K562 (cell line): ENCODE measurements around the gene SMIM3. TPM values are rescaled to one million over a fixed set of nuclear protein-coding genes. Genes with fewer than 3 reads are reported as not detected.
A peak's percentile ranks its signal among the peaks of the same experiment; 100 is the strongest.

ENCODE experiments used
- ARID1B ChIP-seq: fragments of 450-650 bp; IDR thresholded peaks from 2 replicates; pipeline ENCODE4 v1.6.1; 2016; ENCODE audit warnings: antibody characterized with exemption, mild to moderate bottlenecking, inconsistent platforms
- ASH1L ChIP-seq: fragments of 450-650 bp; IDR thresholded peaks from 2 replicates; pipeline ENCODE4 v1.6.1; 2018; ENCODE audit warnings: borderline replicate concordance, mild to moderate bottlenecking, low read depth; ENCODE audit not compliant: partially characterized antibody
- CREB1 ChIP-seq, 2 experiments: sonication (generic) in 1 of 2; formaldehyde crosslinking in 1 of 2; IDR thresholded peaks; 2 replicates each; pipeline versions ENCODE4 v1.6.1 to v1.8.0; 2012 to 2022; ENCODE audit warnings: inconsistent platforms in 1 of 2, mild to moderate bottlenecking in 1 of 2, missing genetic modification reagents in 1 of 2, moderate library complexity in 1 of 2
- HDAC6 ChIP-seq: IDR thresholded peaks from 2 replicates; pipeline ENCODE4 v1.6.1; 2012; ENCODE audit warnings: low read depth, mild to moderate bottlenecking, control low read depth, inconsistent platforms, low read length, moderate library complexity
- HMGN3 ChIP-seq: IDR thresholded peaks from 2 replicates; pipeline ENCODE4 v1.6.1; 2011; ENCODE audit warnings: borderline replicate concordance, low read depth, mild to moderate bottlenecking, mixed read lengths, low read length; ENCODE audit not compliant: insufficient read length; ENCODE audit errors: extremely low read depth
- KLF13 ChIP-seq: fragments of 450-650 bp; IDR thresholded peaks from 2 replicates; pipeline ENCODE4 v1.6.1; 2016; ENCODE audit warnings: missing genetic modification characterization, low read depth, mild to moderate bottlenecking, missing compliant biosample characterization, moderate library complexity, borderline replicate concordance
- MBD2 ChIP-seq: sonication (generic); IDR thresholded peaks from 2 replicates; pipeline ENCODE4 v1.6.1; 2016; ENCODE audit warnings: low read depth, borderline replicate concordance
- NBN ChIP-seq: fragments of 450-650 bp; IDR thresholded peaks from 2 replicates; pipeline ENCODE4 v1.6.1; 2016; ENCODE audit warnings: low read depth, mild to moderate bottlenecking
- NR2C2 ChIP-seq, 2 experiments: fragments of 200-800 bp in 1 of 2; sonication (Bioruptor generic) in 1 of 2; sonication (generic) in 1 of 2; formaldehyde crosslinking in 1 of 2; IDR thresholded peaks; 2 replicates each; pipeline versions ENCODE4 v1.6.1 to v1.8.0; 2016 to 2022; ENCODE audit warnings: mild to moderate bottlenecking in 1 of 2, missing compliant biosample characterization in 1 of 2, missing genetic modification characterization in 1 of 2, missing genetic modification reagents in 1 of 2
- PPARD ChIP-seq: fragments of 250-450 bp; sonication (Bioruptor Pico); IDR thresholded peaks from 2 replicates; pipeline ENCODE4 v1.8.0; 2022; ENCODE audit warnings: inconsistent platforms, mild to moderate bottlenecking, moderate library complexity
- PTTG1 ChIP-seq: fragments of 450-650 bp; IDR thresholded peaks from 2 replicates; pipeline ENCODE4 v1.6.1; 2016; ENCODE audit warnings: low read depth, mild to moderate bottlenecking, missing genetic modification characterization, missing compliant biosample characterization
- RCOR1 ChIP-seq, 2 experiments: IDR thresholded peaks; 2 replicates each; pipeline ENCODE4 v1.6.1; 2012; ENCODE audit warnings: low read depth in 2 of 2, low read length in 2 of 2, borderline replicate concordance in 1 of 2, improper control_type of control experiment in 1 of 2
- RFX5 ChIP-seq: IDR thresholded peaks from 2 replicates; pipeline ENCODE4 v1.6.1; 2011; ENCODE audit warnings: low read depth, mild to moderate bottlenecking, improper control_type of control experiment, low read length
- RHOXF2B ChIP-seq: fragments of 250-450 bp; sonication (Bioruptor Pico); conservative IDR thresholded peaks from 2 replicates; pipeline ENCODE4 v1.5.1; 2021
- TARDBP ChIP-seq: fragments of 450-650 bp; IDR thresholded peaks from 2 replicates; pipeline ENCODE4 v1.6.1; 2016
- ZNF134 ChIP-seq: fragments of 250-450 bp; sonication (Bioruptor Pico); conservative IDR thresholded peaks from 2 replicates; pipeline ENCODE4 v1.4.0; 2020
- ZNF592 ChIP-seq: fragments of 450-650 bp; IDR thresholded peaks from 2 replicates; pipeline ENCODE4 v1.6.1; 2017; ENCODE audit warnings: antibody characterized with exemption, mild to moderate bottlenecking
- ZNF79 ChIP-seq: fragments of 250-450 bp; sonication (Bioruptor Pico); IDR thresholded peaks from 2 replicates; pipeline ENCODE4 v1.4.0; 2020; ENCODE audit warnings: low read depth, mild to moderate bottlenecking, moderate library complexity
- polyA plus RNA-seq, 8 experiments: library from polyadenylated mRNA; depleted of rRNA in 4 of 8; stranded (reverse) in 5 of 8; unstranded in 3 of 8; fragments of >200 nt; fragmentation: Nextera tagmentation in 2 of 8; fragmentation: Illumina TruSeq in 1 of 8; extraction: Ambion mirVana in 2 of 8; extraction: Trizol in 1 of 8; gene quantifications; 2 replicates each; pipeline versions ENCODE4 v1.2.1 to v1.2.3, GENCODE V29; 2011 to 2014; ENCODE audit warnings: inconsistent platforms in 1 of 8, missing spikeins in 1 of 8
- total RNA-seq, 7 experiments: library from RNA; depleted of rRNA in 6 of 7; stranded (reverse); fragments of >200 nt in 6 of 7; fragmentation: Illumina TruSeq in 2 of 7; extraction: Trizol in 2 of 7; gene quantifications; 2 replicates each; pipeline versions ENCODE4 v1.2.1 to v1.2.3, GENCODE V29; 2011 to 2021; ENCODE audit warnings: low replicate concordance in 1 of 7
- TF ChIP-seq, protein P1 (sequence below): fragments of 450-650 bp; formaldehyde crosslinking; conservative IDR thresholded peaks from 2 replicates; pipeline ENCODE4 v1.4.0; 2022; ENCODE audit warnings: mild to moderate bottlenecking, missing genetic modification characterization

The SMIM3 gene
- total and polyA plus RNA-seq, 9 of the 15 experiments (the other 6 are each of a cell fraction or from before 2014, with no cell fraction given) = 4.1 to 27.7 (median 13.6) TPM

- peak; percentile 16; the same call in 1 of the 2 replicates for TF ChIP-seq ZNF592
- TF ChIP-seq PTTG1 (tag) = no peak
- no peak for TF ChIP-seq CREB1 (IDR thresholded peaks at IDR 0.05)
- TF ChIP-seq CREB1 (CRISPR knock-in tag; IDR thresholded peaks at IDR 0.05) = no peak
- no peak for TF ChIP-seq MBD2
- no peak for TF ChIP-seq PPARD (CRISPR knock-in tag)
- TF ChIP-seq RCOR1 (IDR thresholded peaks at IDR 0.05; ENCODE audit: borderline replicate concordance in 1 of 2, low read depth in 2 of 2, low read length in 2 of 2) = peak in 1 of 2 experiments; percentile 64; a peak in 1 of 4 replicates
- 0 out of 2 replicates have a peak, but pooled peaks have one; percentile 14 for TF ChIP-seq ZNF134 (CRISPR knock-in tag)
- no peak for TF ChIP-seq HDAC6
- no peak for TF ChIP-seq RFX5
- no peak for TF ChIP-seq HMGN3
- TF ChIP-seq ASH1L = no peak
- TF ChIP-seq TARDBP = no peak
- no peak for TF ChIP-seq NR2C2 (CRISPR knock-in tag; IDR thresholded peaks at IDR 0.05)
- TF ChIP-seq NR2C2 (tag; IDR thresholded peaks at IDR 0.05) = no peak; the same call in 1 of the 2 replicates
- no peak for TF ChIP-seq KLF13 (tag)
- TF ChIP-seq RHOXF2B (CRISPR knock-in tag) = no peak
- no peak for TF ChIP-seq ZNF79 (CRISPR knock-in tag)
- TF ChIP-seq, protein P1, sequence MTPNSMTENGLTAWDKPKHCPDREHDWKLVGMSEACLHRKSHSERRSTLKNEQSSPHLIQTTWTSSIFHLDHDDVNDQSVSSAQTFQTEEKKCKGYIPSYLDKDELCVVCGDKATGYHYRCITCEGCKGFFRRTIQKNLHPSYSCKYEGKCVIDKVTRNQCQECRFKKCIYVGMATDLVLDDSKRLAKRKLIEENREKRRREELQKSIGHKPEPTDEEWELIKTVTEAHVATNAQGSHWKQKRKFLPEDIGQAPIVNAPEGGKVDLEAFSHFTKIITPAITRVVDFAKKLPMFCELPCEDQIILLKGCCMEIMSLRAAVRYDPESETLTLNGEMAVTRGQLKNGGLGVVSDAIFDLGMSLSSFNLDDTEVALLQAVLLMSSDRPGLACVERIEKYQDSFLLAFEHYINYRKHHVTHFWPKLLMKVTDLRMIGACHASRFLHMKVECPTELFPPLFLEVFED = no peak
- TF ChIP-seq ARID1B = peak; percentile 57
- no peak for TF ChIP-seq NBN
Observed at GRCh38 chr5:150777685-150778084, 872 bp upstream of the SMIM3 start (continued).
